ENCODE data around the gene FOXJ3.

FOXJ3 gene

DNA sequence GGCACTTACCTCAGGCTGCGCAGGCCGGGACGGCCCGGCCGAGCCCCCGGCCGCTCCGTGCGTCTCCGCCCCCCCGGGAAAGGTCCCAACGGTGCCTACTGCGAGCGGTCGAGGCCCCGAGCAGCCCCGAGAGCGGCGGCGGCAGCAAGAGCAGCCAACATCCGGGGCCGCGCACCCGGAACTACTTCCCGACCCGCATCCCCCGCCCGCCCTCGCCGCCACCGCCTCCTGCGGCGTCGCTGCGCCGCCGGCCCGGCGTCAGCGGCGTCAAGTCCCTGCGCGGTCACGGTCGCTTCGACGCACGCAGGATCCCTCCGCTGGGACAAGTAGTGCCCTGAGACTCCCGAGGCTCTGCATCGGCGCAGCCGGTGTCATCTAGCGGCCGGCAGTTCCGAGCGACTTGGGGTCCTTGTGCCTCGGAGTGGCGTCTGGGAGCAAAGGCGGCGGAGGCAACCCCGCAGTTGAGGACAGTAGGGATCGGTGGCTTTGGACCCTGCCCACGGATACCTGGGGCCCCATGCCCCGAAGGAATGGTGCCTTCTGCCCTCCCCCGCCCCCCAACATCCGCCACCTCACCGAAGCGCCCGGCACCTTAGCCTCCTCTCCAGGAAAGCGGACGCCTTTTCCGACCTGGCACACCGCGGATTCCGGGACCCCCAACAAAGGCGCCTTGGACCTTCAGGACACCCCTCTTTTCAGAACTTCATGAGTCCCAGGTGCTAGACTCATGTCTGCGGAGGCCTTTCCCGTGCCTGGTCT lies at the start of gene FOXJ3:
FOXJ3 (minus strand) TSS at position 186 of the 759 bp plus-strand sequence. CDS start 24,142 bp downstream, outside the sequence.
- peak; percentile 97 for DNase-seq (ENCODE audit: low spot score)

DNA sequence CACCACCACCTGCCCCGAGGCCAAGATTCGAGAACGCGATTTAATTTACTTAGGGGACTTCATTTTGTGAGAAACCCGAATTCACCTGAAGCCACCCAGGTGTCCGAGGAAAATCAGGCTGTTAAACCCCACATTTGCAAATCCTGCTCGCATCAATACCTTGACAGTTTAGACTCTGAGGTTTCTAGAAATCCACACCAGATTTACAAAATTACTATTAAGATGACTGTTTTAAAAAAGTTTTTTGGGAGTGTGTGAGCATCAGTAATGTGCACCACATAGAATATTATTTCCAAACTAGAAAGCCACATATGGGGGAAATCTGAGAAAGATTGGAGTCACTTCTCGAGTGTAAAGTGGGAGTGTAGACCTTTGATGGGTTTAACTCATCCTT lies 46.2 kb upstream of the FOXJ3 start:
- peak; percentile 4 for DNase-seq (ENCODE audit: low spot score)

DNA sequence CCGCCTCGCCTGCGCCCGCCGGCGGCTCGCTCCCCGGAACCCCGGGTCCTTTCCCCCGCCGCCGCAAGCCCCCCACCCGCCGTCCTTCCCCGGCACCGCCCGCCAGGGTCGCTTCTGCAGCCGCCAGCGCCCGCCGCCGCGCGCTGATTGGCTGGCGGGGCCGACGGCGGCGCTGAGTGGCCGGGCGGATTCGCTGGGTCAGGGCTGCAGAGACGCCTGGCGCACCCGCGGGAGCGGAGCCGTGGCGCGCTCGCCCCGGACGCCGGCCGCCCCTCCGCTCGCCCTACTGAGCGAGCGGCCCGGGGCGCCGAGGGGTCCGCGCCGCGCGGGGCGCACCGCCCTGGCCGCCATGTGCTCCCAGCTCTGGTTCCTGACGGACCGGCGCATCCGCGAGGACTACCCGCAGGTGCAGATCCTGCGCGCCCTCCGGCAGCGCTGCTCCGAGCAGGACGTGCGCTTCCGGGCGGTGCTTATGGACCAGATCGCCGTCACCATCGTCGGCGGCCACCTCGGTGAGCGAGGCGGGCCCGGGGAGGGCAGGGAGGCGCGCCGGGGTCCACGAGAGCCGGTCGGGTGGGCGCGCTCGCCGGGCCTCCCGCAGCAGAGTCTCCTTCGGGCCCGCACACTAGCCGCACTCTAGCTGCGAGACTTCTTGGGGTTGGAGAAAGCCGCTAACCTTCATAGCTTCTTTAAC lies 45.7 kb upstream of the FOXJ3 start, which contains the start of gene RIMKLA:
RIMKLA (plus strand) TSS at position 207 of the 694 bp plus-strand sequence; CDS start at position 350, 143 bp downstream.
- DNase-seq (ENCODE audit: low spot score), result peak; percentile 65

DNA sequence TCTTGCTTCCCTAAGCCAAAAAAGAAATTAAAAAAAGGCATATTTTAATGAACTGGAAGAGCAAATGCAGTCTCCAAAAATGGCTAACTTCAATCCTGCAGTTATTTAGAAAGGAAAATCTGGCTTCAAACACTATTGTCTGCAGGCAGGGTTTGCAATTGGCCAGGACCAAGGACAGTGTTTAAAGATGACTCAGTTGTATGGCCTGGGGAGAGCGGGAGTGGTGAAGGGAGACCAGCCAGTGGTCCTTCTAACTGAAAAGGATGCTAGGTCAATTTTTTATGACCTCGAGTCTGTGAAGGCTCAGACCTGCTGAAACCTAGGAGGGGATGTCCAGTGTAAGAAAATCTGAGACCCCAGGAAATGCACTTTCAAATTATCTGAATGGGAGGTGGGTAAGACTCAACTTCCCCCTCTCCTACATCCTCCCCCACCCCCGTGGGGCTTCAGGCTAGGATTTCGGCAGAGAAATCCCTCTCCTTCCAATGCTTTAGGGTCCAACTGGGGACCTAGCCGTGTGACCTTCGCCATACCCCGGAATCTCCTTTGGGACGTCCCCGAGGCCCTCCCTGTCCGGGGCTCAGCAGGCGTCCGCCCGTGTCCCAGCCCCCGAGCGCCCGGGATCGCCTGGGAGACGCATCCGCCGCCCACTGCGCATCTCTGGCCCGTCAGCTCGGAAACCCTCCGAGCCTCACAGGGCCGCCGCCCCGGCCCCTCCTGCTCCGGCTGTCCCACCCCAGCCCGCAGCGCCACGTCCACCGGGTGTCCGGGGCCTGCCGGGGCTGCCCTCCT lies 45.0 kb upstream of the FOXJ3 start:
- peak; percentile 42 for DNase-seq (ENCODE audit: low spot score)

DNA sequence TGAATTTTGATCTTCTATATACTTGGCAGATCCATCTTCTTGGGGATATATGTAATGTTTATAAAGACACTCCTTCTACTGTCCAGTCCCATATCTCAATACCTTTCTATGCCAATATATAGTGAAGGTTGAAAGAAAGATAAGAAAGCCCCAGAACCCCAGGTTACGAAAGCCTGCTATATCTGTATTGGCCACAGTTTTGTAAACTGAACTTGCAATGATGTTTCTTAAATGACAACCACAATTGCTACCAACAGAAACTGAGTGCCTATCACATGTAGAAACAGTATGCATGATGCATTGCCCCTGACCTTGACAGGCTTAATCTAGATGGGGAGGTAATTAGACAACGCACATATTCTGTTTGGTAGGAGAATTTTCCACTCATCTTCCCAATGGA lies 37.8 kb upstream of the FOXJ3 start:
- no peak for DNase-seq (ENCODE audit: low spot score)

DNA sequence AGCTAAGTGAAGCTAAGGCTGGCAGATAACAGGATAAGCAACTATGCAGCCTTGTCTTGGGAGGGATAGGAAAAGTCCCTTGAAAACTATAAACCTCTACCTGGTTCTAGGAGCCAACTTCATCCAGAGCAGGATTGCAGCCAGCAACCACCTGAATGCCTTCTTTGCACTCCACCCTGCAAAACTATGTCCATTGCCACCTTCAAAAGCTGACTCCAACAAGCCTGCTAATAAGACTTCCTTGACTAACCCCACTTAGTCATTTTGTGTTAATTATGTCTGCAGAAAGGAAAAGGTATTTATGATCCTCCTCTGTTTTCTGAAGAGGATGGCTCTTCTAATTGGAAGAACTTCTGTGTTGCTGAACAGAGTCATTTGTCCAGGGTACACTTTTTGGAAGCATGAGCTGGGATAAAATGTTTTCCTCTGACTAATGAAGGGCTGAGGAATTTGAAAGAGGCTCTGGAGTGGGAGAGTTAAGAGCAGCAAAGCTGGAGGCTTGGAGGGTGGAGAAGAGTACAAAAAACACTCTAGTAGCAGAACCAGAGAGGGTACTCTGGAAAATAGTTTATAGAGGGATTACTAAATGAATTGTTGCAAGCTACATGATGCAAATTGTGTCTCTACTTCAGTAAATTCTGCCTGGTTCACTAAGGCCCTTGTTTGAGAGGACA lies 36.0 kb upstream of the FOXJ3 start:
- peak; percentile 24 for DNase-seq (ENCODE audit: low spot score)

DNA sequence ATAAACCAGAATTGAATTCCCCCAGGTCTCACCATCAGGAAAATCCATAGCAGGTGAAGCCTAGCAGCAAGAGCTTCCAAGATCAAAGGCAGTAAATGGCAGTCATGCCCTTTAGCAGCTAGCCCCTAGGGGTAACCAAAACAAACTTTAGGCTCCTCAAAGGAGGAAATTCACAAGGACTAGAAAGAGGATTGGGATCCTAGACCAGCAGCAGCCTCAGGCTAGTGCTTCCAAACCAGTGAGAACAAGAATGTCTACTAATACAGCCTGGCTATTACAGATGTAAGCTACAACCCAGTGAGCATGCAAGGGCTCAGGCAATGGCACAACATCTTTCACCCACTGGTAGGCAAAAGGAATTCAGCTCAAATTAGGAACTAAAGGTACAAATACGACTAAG lies 34.4 kb upstream of the FOXJ3 start:
- peak; percentile 15 for DNase-seq (ENCODE audit: low spot score)

DNA sequence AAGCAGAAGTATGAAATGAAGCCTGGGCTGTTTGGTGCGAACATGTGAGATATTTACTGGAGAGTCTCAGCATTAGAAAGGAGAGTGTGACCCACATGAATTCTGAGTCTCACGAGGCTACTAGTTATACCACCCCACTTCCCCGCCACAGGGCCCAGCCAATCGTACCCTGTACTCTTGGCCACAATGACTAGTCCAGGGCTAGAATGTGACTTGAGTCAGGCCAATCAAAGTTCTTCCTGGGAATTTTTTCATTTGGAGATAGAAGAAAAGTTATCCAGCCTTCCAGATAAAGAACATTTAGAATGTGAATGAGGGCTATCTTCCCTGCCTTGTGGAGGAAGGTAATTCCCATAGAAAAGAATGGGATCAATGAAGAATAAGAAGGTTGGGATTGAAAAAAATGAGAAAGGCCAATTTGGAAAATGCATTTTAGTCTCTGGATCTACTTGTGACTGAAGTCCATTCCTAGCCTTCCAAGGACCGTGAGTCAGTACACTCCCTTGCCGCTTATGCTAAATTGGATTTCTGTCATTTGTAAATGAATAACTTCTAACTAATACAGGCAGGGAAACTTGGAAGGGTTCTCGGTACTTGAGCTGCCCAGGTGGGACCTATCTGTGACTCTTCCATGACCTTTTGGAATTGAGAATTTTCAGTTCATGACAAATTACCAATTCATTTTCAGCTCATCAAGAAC lies 33.2 kb upstream of the FOXJ3 start:
- DNase-seq (ENCODE audit: low spot score), result peak; percentile 89

DNA sequence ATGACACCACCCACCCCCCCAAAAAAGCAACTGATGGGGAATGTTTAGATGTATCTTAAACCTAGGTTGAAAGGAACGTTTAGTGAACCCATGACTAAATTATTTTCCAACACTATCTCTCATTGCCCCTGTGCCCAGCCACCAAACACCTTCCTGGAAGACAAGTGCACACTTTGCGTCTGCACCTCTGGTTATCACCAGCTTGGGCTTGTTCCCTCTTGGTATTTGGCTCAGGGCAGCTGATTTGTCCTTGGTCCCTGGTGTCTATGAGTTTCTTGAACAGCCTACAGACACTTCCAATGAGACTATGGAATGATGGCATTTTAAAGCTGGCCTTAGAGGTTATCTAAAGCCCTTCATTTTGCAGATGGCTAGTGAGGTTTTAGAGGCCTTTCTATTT lies 30.1 kb upstream of the FOXJ3 start:
- DNase-seq (ENCODE audit: low spot score), result no peak

DNA sequence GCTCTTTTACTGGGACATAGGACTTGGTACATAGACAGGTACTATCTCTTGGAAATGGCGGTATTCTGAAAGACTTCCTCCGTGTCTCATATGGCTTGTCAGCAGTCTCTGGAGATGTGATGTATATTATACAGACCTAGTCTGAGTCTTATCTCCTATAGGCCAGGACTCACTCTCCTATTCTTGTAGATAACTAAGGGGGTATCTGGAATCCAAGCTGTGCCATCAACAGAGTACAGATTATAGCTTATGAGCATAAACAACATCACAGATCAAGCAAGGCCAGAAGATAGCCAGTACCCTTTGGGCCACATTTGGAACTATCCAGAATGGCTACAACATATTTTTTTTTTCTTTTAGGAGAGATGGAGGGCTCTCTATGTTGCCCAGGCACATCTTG lies 29.5 kb upstream of the FOXJ3 start:
- no peak for DNase-seq (ENCODE audit: low spot score)

DNA sequence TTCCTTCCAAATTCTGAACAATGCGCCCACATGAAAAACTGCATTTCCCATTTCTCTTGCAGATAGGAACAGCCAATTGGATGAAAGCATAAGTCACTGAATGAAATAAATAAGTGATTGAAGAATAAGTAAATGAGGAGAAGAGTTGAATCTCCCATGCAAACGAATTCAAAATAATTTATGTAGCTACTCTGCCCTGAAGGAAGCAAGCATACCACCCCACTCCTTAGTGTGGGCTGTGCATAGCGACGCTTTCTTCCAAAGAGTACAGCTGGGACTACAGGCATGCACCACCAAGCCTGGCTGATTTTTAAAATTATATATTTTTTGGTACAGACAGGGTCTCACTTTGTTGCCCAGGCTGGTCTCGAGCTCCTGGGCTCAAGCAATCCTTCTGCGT lies 29.1 kb upstream of the FOXJ3 start:
- no peak for DNase-seq (ENCODE audit: low spot score)

DNA sequence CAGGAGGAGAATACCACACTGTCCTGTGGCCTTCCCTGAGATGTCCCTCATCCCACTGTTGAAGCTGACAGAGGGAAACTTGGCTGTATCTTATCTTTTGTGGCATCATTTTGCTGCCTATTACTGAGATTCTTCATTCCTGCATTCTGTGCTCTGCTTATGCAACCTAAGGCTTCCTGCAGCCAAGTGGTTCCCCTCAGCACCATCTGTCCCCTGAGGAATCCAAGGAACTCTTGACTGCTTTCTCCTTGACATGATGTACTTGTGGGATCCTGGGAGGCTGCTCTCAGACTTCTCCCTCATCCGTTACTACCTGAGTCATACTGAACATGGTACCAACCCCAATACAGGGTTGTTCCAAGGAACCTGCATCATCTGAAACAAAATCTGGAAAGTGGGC lies 24.4 kb upstream of the FOXJ3 start:
- DNase-seq (ENCODE audit: low spot score), result no peak

DNA sequence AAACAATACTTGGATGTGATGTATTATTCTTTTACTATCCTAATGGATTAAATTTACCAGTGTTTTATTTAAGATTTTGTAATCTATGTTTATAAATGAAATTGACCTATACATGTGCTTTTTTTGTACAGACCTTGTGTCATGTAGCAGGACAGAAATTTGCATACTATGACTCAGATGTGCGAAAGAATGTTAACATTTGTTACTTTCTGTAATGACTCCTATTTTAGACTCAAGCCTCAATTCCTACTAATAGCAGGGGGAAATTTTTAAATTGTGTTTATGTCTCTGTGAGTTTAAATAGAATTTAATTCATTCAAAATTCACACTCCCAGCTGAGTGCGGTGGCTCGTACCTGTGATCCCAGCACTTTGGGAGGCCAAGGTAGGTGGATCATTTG lies 23.8 kb upstream of the FOXJ3 start:
- DNase-seq (ENCODE audit: low spot score), result no peak

DNA sequence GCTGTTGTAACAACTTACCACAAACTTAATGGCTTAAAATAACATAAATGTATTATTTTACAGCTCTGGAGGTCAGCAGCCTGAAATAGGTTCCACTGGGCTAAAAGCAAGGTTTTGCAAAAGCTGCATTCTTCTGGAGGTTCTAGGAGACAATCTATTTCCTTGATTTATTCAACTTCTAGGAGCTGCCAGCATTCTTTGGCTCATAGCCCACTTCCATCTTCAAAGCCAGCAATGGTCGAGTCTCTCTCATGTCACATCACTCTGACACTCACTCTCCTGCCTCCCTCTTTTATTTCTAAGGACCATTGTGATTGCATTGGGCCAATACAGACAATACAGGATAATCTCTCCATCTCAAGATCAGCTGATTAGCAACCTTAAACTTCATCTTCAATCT lies 15.1 kb upstream of the FOXJ3 start:
- no peak for DNase-seq (ENCODE audit: low spot score)

DNA sequence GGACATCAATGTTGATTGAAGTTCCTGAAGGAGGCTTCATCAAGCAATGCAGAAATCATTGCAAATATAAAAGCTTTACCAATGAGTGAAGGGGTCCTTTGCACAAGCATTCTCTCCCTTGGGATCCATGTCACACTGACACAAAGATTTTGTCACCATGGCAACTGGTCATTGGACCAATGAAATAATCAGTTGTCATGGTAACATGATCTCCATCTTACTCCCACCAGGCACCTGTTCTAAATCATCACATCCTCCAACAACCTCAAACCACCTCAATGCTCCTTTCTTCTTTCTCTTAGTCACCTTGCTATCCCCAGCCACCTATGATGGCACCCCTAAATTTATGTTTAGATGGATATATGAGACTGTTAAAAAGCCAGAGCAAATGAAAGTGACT lies 13.5 kb upstream of the FOXJ3 start:
- no peak for DNase-seq (ENCODE audit: low spot score)

DNA sequence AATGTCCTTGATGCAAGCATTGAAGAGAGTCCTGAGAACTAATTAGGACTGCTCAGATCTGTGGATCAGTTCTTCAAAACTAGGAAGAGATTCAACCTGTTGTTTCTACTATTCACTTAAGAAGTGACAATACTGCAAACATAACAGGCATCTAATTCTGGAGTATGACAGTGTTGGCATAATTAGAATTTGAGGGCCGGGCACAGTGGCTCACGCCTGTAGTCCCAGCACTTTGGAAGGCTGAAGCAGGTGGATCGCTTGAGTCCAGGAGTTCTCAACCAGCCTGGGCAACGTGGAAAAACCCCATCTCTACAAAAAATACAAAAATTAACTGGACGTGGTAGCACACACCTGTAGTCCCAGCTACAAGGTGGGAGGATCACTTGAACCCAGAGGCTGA lies 8.0 kb upstream of the FOXJ3 start:
- no peak for DNase-seq (ENCODE audit: low spot score)

DNA sequence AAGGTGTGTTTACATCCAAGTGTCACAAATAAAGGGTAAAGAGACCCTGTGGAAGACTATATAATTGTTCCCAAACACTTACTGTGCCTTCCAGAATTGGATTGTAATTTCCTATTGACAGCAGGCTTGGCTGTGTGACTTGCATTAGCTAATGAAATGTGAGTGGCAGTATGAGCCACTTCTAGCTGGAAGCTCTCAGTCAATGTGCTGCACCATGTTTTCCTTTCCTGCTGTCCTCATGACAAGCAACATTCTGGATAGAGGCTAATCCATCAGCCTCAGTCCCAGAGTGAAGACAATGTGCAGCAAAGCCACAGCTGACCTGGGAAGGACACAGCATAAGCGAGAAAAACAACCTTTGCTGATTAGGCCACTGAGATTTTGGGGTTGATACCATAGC lies 5.9 kb upstream of the FOXJ3 start:
- no peak for DNase-seq (ENCODE audit: low spot score)

DNA sequence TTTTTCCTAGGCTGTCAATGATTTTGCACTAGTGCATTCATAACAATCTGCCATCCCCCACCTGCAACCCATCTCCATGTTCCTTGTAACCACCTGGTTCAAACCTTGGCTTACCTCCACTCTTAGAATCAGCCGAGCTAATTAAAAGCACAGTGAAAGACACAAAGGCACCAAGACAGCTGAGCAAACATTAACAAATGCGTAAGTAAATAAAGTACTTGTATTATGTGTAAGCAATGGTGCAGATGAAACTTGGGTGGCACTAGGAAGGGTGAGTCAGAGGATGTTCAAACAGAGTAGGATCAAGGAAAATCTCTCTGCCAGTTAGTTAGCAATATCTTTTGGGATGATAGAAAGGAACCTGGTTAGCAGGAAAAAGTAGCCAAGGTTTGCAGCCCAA lies 5.1 kb upstream of the FOXJ3 start:
- peak; percentile 85 for DNase-seq (ENCODE audit: low spot score)

DNA sequence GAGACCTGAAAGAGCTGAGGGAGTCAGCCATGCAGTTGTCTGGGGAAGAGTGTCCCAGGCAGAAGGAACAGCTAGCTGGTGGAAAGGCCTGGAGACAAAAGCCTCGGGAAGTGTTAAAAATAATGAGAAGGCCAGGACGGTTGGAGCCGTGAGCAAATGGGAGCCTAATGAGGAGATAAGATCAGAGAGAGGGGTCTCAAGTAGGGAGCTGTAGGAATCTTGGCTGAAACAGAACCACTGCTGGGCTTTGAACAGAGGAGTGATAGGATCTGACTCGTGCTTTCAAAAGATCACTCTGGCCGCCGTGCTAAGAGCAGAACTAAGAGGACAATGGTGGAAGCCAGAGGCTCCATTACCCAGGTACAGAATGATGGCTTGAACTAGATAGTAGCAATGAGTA lies 1.9 kb upstream of the FOXJ3 start:
- no peak for DNase-seq (ENCODE audit: low spot score)

DNA sequence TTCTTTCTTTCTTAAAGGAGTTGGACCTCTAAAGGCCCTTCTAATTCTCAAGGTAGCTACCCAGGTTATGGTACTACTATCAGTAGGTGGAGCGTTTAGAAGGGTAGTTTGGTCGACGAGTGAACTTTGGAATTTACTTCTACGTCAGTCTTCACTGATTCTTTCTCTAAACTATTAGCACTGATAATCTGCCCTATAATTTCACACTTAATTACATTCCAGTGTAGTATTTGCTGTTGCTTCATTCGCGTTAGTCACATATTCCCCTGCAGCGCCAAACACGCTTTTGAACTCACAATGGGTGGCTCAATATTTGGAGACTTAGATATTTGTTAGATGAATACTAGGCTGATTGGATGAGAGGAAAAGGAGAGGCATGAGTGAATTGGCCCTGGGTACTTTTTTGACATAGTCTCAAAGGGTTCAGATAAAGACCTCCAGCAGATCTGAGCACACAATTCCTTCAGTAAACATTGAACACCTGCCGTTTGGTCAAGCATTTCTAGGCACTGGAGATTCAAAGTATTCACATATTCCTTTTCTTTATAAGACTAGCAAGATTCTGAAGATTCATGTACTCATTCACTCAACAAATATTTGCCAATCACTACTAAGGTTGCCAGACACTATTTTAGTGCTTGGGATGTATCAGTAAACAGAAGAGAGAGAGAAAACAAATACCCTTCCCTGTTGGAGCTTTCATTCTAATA lies 929 bp upstream of the FOXJ3 start:
- peak; percentile 66 for DNase-seq (ENCODE audit: low spot score)

Measured in kidney tubule cell (primary cell).